GM12892 (cell line): ENCODE results near the gene WFS1.

Experiments used
- POLR2A ChIP-seq: IDR thresholded peaks from 2 replicates; pipeline ENCODE4 v1.6.1; 2011; ENCODE audit warnings: low read depth, low read length, control low read depth
- POLR2AphosphoS5 ChIP-seq: IDR thresholded peaks from 2 replicates; pipeline ENCODE4 v1.6.1; 2011; ENCODE audit warnings: low read depth, low read length, control low read depth
- TAF1 ChIP-seq: IDR thresholded peaks from 2 replicates; pipeline ENCODE4 v1.6.1; 2011; ENCODE audit warnings: low read depth, mild to moderate bottlenecking, control low read depth, low read length, borderline replicate concordance

DNA sequence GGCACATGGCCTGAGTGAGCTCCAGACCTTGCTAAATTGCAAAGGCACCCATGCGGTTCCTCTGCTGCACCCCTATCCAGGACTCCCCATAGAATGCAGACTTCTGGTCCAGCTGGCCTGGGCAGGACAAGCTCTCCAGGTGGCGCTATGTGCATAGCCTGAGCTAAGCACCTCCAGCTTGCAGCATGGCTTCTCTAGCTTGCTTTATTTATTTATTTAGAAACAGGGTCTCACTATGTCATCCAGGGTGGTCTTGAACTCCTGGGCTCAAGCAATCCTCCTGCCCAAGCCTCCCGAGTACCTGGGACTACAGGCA is 5.5 kb upstream of the WFS1 start:
- TF ChIP-seq POLR2A = no peak
- TF ChIP-seq POLR2AphosphoS5 = no peak
- TF ChIP-seq TAF1 = no peak
